CD4-positive, CD25-positive, alpha-beta regulatory T cell (primary cell): ENCODE measurements around the gene FUOM. TPM values are rescaled to one million over a fixed set of nuclear protein-coding genes. Genes with fewer than 3 reads are reported as not detected.

Experiments
- ATAC-seq, 2 donors: fragments of 150-1000 bp; cut with Tn5 transposase; one replicate each; pipeline ENCODE4 v1.10.0; 2021; ENCODE audit warnings: low read depth in 2 of 2, moderate number of reproducible peaks in 2 of 2, moderate library complexity in 1 of 2
- DNase-seq, 3 donors: peaks; one replicate each; pipeline versions ENCODE4 v3.0.0 to v3.0.0-alpha.2; 2012 to 2022; ENCODE audit warnings: mixed read lengths in 1 of 3
- H3K27ac ChIP-seq: one replicate; pipeline ENCODE4 v1.7.0; 2013; ENCODE audit warnings: mild to moderate bottlenecking, low read length; ENCODE audit not compliant: insufficient read depth, poor library complexity, severe bottlenecking
- H3K27me3 ChIP-seq: one replicate; pipeline ENCODE4 v1.7.0; 2013; ENCODE audit warnings: low read length; ENCODE audit not compliant: control insufficient read depth, insufficient read depth
- H3K36me3 ChIP-seq: one replicate; pipeline ENCODE4 v1.7.0; 2013; ENCODE audit warnings: mild to moderate bottlenecking, low read length, moderate library complexity; ENCODE audit not compliant: control insufficient read depth, insufficient read depth
- H3K4me1 ChIP-seq: 2 replicates; pipeline ENCODE4 v1.7.0; 2013; ENCODE audit warnings: mild to moderate bottlenecking, low read length; ENCODE audit not compliant: insufficient read depth, control insufficient read depth, poor library complexity, severe bottlenecking
- H3K4me3 ChIP-seq: one replicate; pipeline ENCODE4 v1.7.0; 2013; ENCODE audit warnings: low read depth, mild to moderate bottlenecking, low read length, moderate library complexity
- H3K9me3 ChIP-seq, 2 experiments: 1 replicate in 1 of 2; 2 replicates in 1 of 2; pipeline ENCODE4 v1.7.0; 2013; ENCODE audit warnings: low read length in 2 of 2, mild to moderate bottlenecking in 1 of 2, moderate library complexity in 1 of 2; ENCODE audit not compliant: control insufficient read depth in 2 of 2
- H3K27ac Mint-ChIP-seq, 3 donors: one replicate each; pipeline ENCODE4 v1.8.0; 2020 to 2022; ENCODE audit warnings: mild to moderate bottlenecking in 3 of 3, mixed read lengths in 3 of 3, moderate library complexity in 2 of 3
- H3K27me3 Mint-ChIP-seq: one replicate; pipeline ENCODE4 v1.8.0; 2022; ENCODE audit warnings: mild to moderate bottlenecking, mixed read lengths
- H3K36me3 Mint-ChIP-seq: one replicate; pipeline ENCODE4 v1.8.0; 2020; ENCODE audit warnings: mixed read lengths
- H3K4me1 Mint-ChIP-seq, 4 donors: one replicate each; pipeline ENCODE4 v1.8.0; 2020 to 2022; ENCODE audit warnings: mixed read lengths in 4 of 4, mild to moderate bottlenecking in 1 of 4
- H3K4me3 Mint-ChIP-seq, 4 donors: one replicate each; pipeline ENCODE4 v1.8.0; 2020 to 2022; ENCODE audit warnings: mild to moderate bottlenecking in 4 of 4, mixed read lengths in 4 of 4, moderate library complexity in 3 of 4
- H3K9me3 Mint-ChIP-seq, 7 donors: one replicate each; pipeline ENCODE4 v1.8.0; 2020 to 2022; ENCODE audit warnings: mixed read lengths in 7 of 7, mild to moderate bottlenecking in 3 of 7, moderate library complexity in 2 of 7
- polyA plus RNA-seq, 4 donors: library from polyadenylated mRNA; unstranded; fragments of 300-500 nt; fragmentation: Illumina TruSeq; gene quantifications; one replicate each; pipeline ENCODE4 v1.2.3, GENCODE V29; 2021
- total RNA-seq: library from RNA; stranded (reverse); gene quantifications from one replicate; pipeline ENCODE4 v1.2.3, GENCODE V29; 2022

FUOM gene
- total and polyA plus RNA-seq, 5 donors from 2014 or later: 7.1 to 21.9 (median 17.8) TPM

DNA sequence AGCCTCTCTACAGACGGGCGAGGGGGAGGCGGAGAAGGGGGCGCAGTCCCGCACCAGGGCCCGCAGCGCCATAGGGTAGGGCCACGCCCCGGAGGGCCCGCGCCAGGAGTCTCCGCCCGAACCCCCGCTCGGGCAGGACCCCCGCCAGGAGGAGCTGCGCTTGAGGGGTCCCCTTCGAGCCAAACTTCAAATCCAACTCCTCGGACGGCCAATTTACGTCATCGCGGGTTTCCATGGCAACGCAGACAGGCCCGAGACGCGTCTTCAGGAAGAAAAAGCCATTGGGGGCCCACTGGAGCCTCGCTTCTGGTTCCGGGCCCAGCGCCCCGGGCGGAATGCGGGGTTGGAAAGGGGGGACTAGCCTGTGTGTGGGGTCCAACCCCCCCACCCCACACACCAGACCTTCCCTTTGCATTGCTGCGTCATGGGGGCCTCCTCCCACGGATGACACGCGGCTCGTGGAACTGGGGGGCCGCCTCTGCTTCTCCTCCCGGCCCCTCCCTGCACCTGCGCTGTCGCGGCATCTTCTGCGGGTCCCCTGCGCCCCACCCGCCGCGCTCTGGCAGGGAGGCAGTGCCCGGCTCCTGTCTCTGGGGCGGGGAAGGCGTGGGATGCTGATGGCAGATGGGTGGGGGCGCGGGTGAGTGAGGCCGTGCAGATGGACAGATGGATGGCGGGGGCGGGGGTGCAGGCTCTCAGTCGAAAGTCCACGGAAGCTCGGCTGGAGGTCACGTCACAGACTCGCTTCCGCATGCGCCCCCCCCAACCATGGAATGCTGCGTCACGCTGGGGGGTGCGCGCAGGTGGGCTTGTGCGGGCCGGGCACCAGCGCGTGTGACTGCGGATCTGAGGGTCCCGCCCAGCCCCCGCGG lies 22.3 kb downstream of the FUOM start:
- Mint-ChIP-seq H3K27me3 (peaks cover 25% of the 10 kb centered on the region), H3K4me3 (peak overlapping the region; percentile 44 to 91 (median 83)), H3K9me3 (no peaks in the 10 kb centered on the region), H3K4me1 (peaks cover 0 to 13% (median 4%) of the 10 kb centered on the region in 4 donors), H3K36me3 (no peaks in the 10 kb centered on the region), H3K27ac (peak overlapping the region in 2 of 3 donors; percentile 32 to 95)
- DNase-seq: peak; percentile 71 to 85 (median 85)
- peaks cover 32% of the 10 kb centered on the region for H3K4me1 ChIP-seq
- H3K4me3 ChIP-seq: no peak overlapping the region
- peak overlapping the region; percentile 84 for H3K27ac ChIP-seq
- no peaks in the 10 kb centered on the region for H3K9me3 ChIP-seq
- ATAC-seq: peak; percentile 25 to 35
- H3K36me3 ChIP-seq: no peaks in the 10 kb centered on the region
- H3K27me3 ChIP-seq: no peaks in the 10 kb centered on the region

DNA sequence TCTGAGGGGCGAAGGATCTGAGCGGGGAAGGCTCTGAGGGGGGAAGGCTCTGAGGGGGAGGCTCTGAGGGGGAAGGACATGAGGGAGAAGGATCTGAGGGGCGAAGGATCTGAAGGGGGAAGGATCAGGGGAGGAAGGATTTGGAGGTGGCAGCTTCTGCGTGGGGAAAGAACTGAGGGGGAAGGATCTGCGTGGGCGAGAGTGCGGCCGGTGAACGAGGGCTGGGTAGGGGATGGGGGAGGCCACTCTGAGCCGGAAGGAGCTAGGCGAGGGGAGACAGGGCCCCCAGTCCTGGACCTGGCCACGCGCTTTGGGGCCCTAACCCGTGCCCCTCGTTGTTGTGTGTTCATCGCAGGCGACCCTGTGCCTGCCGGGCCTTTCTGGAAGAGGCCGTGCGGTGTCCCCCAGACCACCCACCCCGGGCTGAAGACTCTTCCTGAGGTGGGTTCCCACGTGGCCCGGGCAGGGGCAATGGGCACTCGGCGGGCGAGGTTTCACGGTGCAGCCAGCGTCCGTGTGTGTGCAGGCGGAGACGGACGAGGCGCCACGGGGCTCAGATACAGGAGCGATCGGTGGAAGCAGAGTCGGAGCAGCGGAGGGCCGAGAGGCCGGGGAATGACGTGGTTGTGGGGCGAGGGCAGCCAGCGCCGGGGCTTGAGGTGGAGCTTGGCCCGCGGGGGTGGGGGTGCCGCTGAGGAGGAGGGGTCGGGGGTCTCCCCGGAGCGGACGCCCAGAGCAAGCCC lies 23.1 kb downstream of the FUOM start:
- Mint-ChIP-seq H3K27ac (peak overlapping the region; percentile 32 to 96 (median 95)), H3K4me3 (peak overlapping the region; percentile 44 to 91 (median 84)), H3K27me3 (peaks cover 25% of the 10 kb centered on the region), H3K36me3 (no peaks in the 10 kb centered on the region), H3K4me1 (peaks cover 0 to 16% (median 6%) of the 10 kb centered on the region in 4 donors), H3K9me3 (no peaks in the 10 kb centered on the region)
- peak overlapping the region; percentile 84 for H3K27ac ChIP-seq
- no peaks in the 10 kb centered on the region for H3K36me3 ChIP-seq
- H3K9me3 ChIP-seq: no peaks in the 10 kb centered on the region
- ATAC-seq: peak in 1 of 2 donors; percentile 29
- H3K4me1 ChIP-seq: peaks cover 36% of the 10 kb centered on the region
- no peak overlapping the region for H3K4me3 ChIP-seq
- no peak for DNase-seq
- H3K27me3 ChIP-seq: no peaks in the 10 kb centered on the region

DNA sequence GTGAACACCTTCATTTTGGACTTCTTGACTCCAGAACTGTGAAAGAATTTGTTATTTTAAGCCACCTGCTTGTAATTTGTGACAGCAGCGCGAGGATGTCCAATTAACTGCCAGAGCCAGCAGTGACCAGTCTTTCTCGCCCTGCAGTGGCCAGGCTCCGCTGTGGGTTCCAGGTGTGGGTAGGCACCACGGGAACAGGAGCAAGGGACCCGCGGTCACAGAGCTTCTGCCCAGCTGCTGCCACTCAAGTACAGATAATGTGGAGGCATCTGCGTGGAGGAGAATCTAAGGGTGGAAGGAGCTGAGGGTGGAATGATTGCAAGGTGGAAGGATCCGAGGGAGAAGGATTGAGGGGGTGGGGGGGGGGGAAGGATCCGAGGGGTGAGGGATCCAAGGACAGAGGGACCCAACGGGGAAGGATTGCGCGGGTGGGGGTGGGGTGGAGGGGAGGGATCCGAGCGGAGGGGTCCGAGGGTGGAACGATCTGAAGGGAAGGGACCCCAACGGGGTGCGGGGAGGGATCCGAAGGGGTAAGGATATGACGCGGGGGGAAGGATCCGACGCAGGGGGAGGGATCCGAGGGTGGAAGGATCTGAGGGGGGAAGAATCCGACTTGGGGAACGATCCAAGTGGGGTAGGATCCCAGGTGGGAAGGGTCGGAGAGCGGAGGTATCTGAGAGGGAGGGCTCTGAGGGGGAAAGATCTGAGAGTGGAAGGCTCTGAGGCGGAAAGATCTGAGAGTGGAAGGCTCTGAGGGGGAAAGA lies 24.7 kb downstream of the FUOM start:
- no peaks in the 10 kb centered on the region for H3K9me3 Mint-ChIP-seq
- peaks cover 31% of the 10 kb centered on the region for H3K27me3 Mint-ChIP-seq
- Histone ChIP-seq H3K36me3 (no peaks in the 10 kb centered on the region), H3K27me3 (no peaks in the 10 kb centered on the region), H3K9me3 (no peaks in the 10 kb centered on the region), H3K4me3 (no peak overlapping the region), H3K27ac (no peak overlapping the region), H3K4me1 (peaks cover 41% of the 10 kb centered on the region)
- no peaks in the 10 kb centered on the region for H3K36me3 Mint-ChIP-seq
- peaks cover 0 to 20% (median 7%) of the 10 kb centered on the region in 4 donors for H3K4me1 Mint-ChIP-seq
- peak overlapping the region in 2 of 4 donors; percentile 16 to 80 for H3K4me3 Mint-ChIP-seq
- DNase-seq (no peak), ATAC-seq (no peak)
- no peak overlapping the region for H3K27ac Mint-ChIP-seq

DNA sequence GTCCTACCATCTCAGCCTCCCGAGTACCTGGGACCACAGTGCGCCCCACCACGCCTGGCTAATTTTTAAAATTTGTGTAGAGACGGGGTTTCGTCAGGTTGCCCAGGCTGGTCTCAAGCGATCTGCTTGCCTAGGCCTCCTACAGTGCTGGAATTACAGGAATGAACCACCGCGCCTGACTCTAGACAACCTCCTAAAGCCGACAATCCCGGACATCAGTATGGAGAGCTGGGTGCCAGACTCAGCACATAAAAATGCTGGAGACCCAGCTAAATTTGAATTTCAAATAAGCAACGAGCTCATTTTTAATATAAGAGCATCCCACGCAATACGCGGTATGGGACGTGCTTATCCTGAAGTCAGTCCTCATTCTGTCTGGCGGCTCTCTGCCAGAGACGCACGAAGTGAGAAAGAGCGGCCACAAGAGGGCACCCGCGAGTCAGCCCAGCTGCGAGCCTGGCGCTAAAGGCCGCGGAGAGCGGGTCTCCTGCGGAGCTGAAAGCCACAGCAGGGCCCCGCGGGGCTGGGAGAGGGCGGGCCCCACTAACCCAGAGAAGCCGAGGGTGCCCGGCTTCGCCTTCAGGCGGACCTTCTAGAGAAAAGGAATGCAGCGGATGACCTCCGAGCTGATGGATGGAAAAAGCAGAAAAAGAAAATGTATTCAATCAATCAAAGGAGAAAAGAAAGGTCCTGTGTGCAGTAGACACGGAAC lies 28.2 kb downstream of the FUOM start:
- peaks cover 31% of the 10 kb centered on the region for H3K4me1 ChIP-seq
- ATAC-seq (peak; percentile 81 to 83), DNase-seq (peak; percentile 77 to 83 (median 83))
- H3K9me3 Mint-ChIP-seq: no peaks in the 10 kb centered on the region
- H3K27ac ChIP-seq: no peak overlapping the region
- H3K27me3 Mint-ChIP-seq: peaks cover 56% of the 10 kb centered on the region
- no peak overlapping the region for H3K27ac Mint-ChIP-seq
- H3K27me3 ChIP-seq: peaks cover 2% of the 10 kb centered on the region
- H3K36me3 ChIP-seq: no peaks in the 10 kb centered on the region
- peak overlapping the region in 3 of 4 donors; percentile 49 to 73 (median 54) for H3K4me3 Mint-ChIP-seq
- H3K4me3 ChIP-seq: no peak overlapping the region
- no peaks in the 10 kb centered on the region for H3K36me3 Mint-ChIP-seq
- no peaks in the 10 kb centered on the region for H3K9me3 ChIP-seq
- H3K4me1 Mint-ChIP-seq: peaks cover 0 to 23% (median 11%) of the 10 kb centered on the region in 4 donors

DNA sequence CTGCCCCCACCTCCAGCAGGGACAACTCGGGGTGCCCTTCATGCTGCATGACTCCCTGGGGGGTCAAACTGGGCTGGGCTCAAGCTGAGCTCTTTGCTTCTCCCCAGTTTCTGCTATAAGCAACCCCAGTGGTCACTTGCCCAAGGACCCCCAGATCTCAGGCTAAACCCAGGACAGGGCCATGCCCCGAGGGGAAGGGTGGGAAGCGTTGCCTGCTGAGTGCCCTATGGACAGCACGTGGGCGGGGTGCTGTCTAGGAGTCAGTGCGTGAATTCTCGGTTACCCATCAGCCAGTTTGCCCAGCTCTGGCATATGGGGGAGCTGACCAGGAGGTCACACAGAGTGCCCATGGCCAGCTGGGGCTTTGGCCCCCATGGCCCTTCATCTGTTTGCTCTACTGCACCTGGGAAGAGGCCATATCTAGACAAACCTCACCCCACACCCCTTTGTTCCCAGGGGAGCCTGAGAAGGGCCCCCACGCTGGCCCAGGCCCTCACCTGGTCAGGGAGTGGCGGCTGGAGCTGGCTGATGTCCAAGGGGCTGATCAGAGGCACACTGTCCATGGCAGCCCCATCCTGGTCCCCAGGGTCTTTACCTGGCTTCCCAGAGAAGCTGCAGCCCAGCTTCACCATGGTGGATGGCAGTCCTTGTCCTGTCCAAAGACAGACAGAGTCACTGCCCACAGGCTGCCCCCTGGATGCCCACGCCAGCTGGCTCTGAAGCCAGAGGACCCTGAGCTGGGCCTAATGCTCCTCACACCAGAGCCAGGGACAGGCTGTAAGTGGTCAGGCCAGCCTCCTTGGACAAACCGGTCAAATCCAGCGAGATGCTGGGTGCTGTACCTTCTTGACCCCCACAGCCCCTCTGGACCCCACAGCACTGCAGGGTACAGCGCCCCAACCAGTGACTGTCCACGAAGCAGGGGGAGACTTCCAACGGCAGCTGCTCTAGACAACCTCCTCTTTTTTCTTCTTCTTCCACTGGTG lies 29.2 kb downstream of the FUOM start:
- Mint-ChIP-seq H3K36me3 (no peaks in the 10 kb centered on the region), H3K27ac (no peak overlapping the region), H3K4me3 (no peak overlapping the region), H3K27me3 (peaks cover 56% of the 10 kb centered on the region), H3K9me3 (no peaks in the 10 kb centered on the region), H3K4me1 (peaks cover 0 to 24% (median 11%) of the 10 kb centered on the region in 4 donors)
- Histone ChIP-seq H3K4me1 (peaks cover 32% of the 10 kb centered on the region), H3K27me3 (peaks cover 2% of the 10 kb centered on the region), H3K4me3 (no peak overlapping the region), H3K9me3 (no peaks in the 10 kb centered on the region), H3K36me3 (no peaks in the 10 kb centered on the region), H3K27ac (no peak overlapping the region)
- no peak for ATAC-seq
- DNase-seq: no peak

DNA sequence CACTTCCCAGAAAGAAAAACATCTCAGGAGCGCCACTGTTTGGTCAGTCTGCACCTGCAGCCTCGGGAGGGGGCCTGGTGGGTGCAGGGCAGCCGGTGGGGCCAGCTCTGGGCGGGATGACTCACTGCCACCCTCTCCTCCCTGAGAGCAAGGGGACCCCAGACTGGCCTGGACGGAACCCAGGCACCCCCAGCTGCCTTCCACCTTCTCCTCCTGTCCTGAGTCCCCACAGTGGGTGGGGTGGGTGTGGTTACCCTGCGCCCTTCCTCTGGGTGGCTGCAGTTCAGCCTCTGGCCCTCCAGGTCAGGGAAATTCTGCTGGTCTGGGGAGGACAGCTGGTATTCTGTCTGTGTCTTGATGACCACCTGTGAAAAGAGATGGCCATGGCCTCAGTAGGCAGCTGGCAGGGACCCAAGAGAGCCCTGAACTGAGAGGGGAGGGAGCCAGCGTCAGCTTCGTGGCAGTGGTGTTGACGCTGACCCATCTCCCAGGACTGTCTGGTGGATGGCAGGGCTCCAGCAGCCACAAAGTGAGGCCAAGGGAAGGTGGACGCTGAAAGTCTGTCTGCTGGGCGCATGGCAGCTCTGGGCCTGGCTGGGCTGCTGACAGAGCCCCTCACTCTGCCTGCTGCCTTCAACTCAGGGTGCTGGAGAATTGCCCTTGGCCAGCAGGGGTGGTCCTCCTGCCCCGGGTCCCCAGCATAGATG lies 30.0 kb downstream of the FUOM start:
- peaks cover 0 to 21% (median 10%) of the 10 kb centered on the region in 4 donors for H3K4me1 Mint-ChIP-seq
- no peak overlapping the region for H3K4me3 ChIP-seq
- ATAC-seq (no peak), DNase-seq (no peak)
- no peak overlapping the region for H3K4me3 Mint-ChIP-seq
- no peaks in the 10 kb centered on the region for H3K9me3 ChIP-seq
- H3K27ac Mint-ChIP-seq: no peak overlapping the region
- H3K9me3 Mint-ChIP-seq: no peaks in the 10 kb centered on the region
- peaks cover 59% of the 10 kb centered on the region for H3K27me3 Mint-ChIP-seq
- peaks cover 32% of the 10 kb centered on the region for H3K4me1 ChIP-seq
- no peak overlapping the region for H3K27ac ChIP-seq
- no peaks in the 10 kb centered on the region for H3K36me3 Mint-ChIP-seq
- no peaks in the 10 kb centered on the region for H3K36me3 ChIP-seq
- peaks cover 2% of the 10 kb centered on the region for H3K27me3 ChIP-seq
